K562 (cell line): ENCODE measurements around the gene DYDC1. TPM values are rescaled to one million over a fixed set of nuclear protein-coding genes. Genes with fewer than 3 reads are reported as not detected.
A peak's percentile ranks its signal among the peaks of the same experiment; 100 is the strongest.

Experiments
- HMG20A ChIP-seq: fragments of 450-650 bp; formaldehyde crosslinking; conservative IDR thresholded peaks from 2 replicates; pipeline ENCODE4 v1.4.0; 2020; ENCODE audit warnings: mild to moderate bottlenecking, mixed read lengths
- MCM2 ChIP-seq: fragments of 450-650 bp; IDR thresholded peaks from 2 replicates; pipeline ENCODE4 v1.6.1; 2017; ENCODE audit warnings: low read depth, mild to moderate bottlenecking
- NFXL1 ChIP-seq: fragments of 450-650 bp; formaldehyde crosslinking; IDR thresholded peaks from 2 replicates; pipeline ENCODE4 v1.4.0; 2021; ENCODE audit warnings: mild to moderate bottlenecking
- PPARD ChIP-seq: fragments of 250-450 bp; sonication (Bioruptor Pico); IDR thresholded peaks from 2 replicates; pipeline ENCODE4 v1.8.0; 2022; ENCODE audit warnings: inconsistent platforms, mild to moderate bottlenecking, moderate library complexity
- SMAD4 ChIP-seq: fragments of 250-450 bp; sonication (Bioruptor Pico); conservative IDR thresholded peaks from 2 replicates; pipeline ENCODE4 v1.8.0; 2021; ENCODE audit warnings: inconsistent platforms, mild to moderate bottlenecking, moderate library complexity
- SRSF9 ChIP-seq: fragments of 200-400 bp; formaldehyde crosslinking; IDR thresholded peaks from 2 replicates; pipeline ENCODE4 v1.6.1; 2017; ENCODE audit warnings: low read depth, low read length, borderline replicate concordance
- polyA plus RNA-seq, 8 experiments: library from polyadenylated mRNA; depleted of rRNA in 4 of 8; stranded (reverse) in 5 of 8; unstranded in 3 of 8; fragments of >200 nt; fragmentation: Nextera tagmentation in 2 of 8; fragmentation: Illumina TruSeq in 1 of 8; extraction: Ambion mirVana in 2 of 8; extraction: Trizol in 1 of 8; gene quantifications; 2 replicates each; pipeline versions ENCODE4 v1.2.1 to v1.2.3, GENCODE V29; 2011 to 2014; ENCODE audit warnings: inconsistent platforms in 1 of 8, missing spikeins in 1 of 8
- total RNA-seq, 7 experiments: library from RNA; depleted of rRNA in 6 of 7; stranded (reverse); fragments of >200 nt in 6 of 7; fragmentation: Illumina TruSeq in 2 of 7; extraction: Trizol in 2 of 7; gene quantifications; 2 replicates each; pipeline versions ENCODE4 v1.2.1 to v1.2.3, GENCODE V29; 2011 to 2021; ENCODE audit warnings: low replicate concordance in 1 of 7
- TF ChIP-seq, protein P1 (sequence below), 2 experiments: IDR thresholded peaks; 2 replicates each; pipeline ENCODE4 v1.6.1; 2012; ENCODE audit warnings: improper control_type of control experiment in 2 of 2, low read depth in 2 of 2, low read length in 2 of 2, borderline replicate concordance in 1 of 2
- TF ChIP-seq, protein P2 (sequence below): sonication (generic); formaldehyde crosslinking; IDR thresholded peaks from 2 replicates; pipeline ENCODE4 v1.8.1; 2023; ENCODE audit warnings: missing genetic modification reagents, mild to moderate bottlenecking, borderline replicate concordance
- TF ChIP-seq, protein P3 (sequence below), 2 experiments: fragments of 450-650 bp; conservative IDR thresholded peaks; 2 replicates each; pipeline ENCODE4 v1.6.1; 2017; ENCODE audit warnings: mild to moderate bottlenecking in 2 of 2, moderate library complexity in 2 of 2
- TF ChIP-seq, protein P4 (sequence below): fragments of 250-450 bp; sonication (Bioruptor Pico); IDR thresholded peaks from 2 replicates; pipeline ENCODE4 v1.5.0; 2020; ENCODE audit warnings: mild to moderate bottlenecking, borderline replicate concordance
- TF ChIP-seq, protein P5 (sequence below): sonication (generic); formaldehyde crosslinking; IDR thresholded peaks from 2 replicates; pipeline ENCODE4 v1.5.0; 2020; ENCODE audit warnings: missing genetic modification reagents
- TF ChIP-seq, protein P6 (sequence below): fragments of 450-650 bp; conservative IDR thresholded peaks from 2 replicates; pipeline ENCODE4 v1.6.1; 2016; ENCODE audit warnings: missing genetic modification characterization, low read depth, mild to moderate bottlenecking, control low read depth, missing compliant biosample characterization

Gene DYDC1
- total and polyA plus RNA-seq, 9 of the 15 experiments (the other 6 are each of a cell fraction or from before 2014, with no cell fraction given): not detected

DNA sequence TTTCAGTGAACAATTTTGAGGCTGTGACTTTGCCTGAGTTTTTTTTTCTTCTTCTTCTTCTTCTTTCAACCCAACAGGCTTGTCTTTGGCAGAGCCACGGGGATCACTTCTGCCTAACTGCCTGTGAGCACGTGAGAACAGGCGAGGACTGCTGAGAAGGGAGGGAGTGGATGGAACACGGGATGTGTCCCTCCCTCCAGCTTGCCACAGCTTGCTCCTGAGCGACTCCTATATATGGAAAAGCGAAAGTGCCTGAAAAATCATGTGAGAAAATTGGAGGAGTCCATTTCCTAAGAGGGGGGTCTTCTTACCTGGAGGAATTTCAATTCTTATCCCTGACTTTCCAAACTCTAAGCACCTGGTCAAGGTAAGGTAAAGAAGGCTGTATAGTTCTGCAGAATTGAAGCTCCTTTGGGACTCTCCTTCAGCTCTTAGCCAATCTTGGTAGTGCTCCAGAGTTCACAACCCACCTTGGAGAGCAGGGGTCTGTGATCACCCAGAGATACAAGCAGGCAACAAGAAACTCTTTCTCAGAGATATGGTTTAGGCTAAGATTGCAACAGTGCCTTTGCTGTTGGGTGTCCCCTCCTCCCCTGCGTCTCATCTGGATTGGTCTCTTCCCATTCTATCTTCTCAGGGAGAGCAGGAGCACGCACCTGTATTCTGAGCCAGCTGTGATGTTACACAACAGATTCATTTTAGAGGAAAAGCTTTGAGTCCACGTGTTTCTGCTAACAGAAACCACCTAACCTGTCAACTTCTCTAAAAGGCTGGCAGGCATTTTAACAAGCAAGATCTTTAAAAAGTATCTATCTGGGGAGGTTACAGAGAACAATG is 66.9 kb downstream of the DYDC1 start, which contains the start of gene MAT1A (continued):
- TF ChIP-seq, protein P1, sequence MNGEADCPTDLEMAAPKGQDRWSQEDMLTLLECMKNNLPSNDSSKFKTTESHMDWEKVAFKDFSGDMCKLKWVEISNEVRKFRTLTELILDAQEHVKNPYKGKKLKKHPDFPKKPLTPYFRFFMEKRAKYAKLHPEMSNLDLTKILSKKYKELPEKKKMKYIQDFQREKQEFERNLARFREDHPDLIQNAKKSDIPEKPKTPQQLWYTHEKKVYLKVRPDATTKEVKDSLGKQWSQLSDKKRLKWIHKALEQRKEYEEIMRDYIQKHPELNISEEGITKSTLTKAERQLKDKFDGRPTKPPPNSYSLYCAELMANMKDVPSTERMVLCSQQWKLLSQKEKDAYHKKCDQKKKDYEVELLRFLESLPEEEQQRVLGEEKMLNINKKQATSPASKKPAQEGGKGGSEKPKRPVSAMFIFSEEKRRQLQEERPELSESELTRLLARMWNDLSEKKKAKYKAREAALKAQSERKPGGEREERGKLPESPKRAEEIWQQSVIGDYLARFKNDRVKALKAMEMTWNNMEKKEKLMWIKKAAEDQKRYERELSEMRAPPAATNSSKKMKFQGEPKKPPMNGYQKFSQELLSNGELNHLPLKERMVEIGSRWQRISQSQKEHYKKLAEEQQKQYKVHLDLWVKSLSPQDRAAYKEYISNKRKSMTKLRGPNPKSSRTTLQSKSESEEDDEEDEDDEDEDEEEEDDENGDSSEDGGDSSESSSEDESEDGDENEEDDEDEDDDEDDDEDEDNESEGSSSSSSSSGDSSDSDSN (IDR thresholded peaks at IDR 0.05; ENCODE audit: borderline replicate concordance in 1 of 2, low read depth in 2 of 2, low read length in 2 of 2): no peak
- TF ChIP-seq, protein P2, sequence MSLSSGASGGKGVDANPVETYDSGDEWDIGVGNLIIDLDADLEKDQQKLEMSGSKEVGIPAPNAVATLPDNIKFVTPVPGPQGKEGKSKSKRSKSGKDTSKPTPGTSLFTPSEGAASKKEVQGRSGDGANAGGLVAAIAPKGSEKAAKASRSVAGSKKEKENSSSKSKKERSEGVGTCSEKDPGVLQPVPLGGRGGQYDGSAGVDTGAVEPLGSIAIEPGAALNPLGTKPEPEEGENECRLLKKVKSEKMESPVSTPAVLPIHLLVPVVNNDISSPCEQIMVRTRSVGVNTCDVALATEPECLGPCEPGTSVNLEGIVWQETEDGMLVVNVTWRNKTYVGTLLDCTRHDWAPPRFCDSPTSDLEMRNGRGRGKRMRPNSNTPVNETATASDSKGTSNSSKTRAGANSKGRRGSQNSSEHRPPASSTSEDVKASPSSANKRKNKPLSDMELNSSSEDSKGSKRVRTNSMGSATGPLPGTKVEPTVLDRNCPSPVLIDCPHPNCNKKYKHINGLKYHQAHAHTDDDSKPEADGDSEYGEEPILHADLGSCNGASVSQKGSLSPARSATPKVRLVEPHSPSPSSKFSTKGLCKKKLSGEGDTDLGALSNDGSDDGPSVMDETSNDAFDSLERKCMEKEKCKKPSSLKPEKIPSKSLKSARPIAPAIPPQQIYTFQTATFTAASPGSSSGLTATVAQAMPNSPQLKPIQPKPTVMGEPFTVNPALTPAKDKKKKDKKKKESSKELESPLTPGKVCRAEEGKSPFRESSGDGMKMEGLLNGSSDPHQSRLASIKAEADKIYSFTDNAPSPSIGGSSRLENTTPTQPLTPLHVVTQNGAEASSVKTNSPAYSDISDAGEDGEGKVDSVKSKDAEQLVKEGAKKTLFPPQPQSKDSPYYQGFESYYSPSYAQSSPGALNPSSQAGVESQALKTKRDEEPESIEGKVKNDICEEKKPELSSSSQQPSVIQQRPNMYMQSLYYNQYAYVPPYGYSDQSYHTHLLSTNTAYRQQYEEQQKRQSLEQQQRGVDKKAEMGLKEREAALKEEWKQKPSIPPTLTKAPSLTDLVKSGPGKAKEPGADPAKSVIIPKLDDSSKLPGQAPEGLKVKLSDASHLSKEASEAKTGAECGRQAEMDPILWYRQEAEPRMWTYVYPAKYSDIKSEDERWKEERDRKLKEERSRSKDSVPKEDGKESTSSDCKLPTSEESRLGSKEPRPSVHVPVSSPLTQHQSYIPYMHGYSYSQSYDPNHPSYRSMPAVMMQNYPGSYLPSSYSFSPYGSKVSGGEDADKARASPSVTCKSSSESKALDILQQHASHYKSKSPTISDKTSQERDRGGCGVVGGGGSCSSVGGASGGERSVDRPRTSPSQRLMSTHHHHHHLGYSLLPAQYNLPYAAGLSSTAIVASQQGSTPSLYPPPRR (CRISPR knock-in tag): no peak
- TF ChIP-seq HMG20A (no peak), SMAD4 (CRISPR knock-in tag) (no peak), PPARD (no peak), SRSF9 (no peak), MCM2 (no peak), NFXL1 (CRISPR knock-in tag) (no peak)
- TF ChIP-seq, protein P3, sequence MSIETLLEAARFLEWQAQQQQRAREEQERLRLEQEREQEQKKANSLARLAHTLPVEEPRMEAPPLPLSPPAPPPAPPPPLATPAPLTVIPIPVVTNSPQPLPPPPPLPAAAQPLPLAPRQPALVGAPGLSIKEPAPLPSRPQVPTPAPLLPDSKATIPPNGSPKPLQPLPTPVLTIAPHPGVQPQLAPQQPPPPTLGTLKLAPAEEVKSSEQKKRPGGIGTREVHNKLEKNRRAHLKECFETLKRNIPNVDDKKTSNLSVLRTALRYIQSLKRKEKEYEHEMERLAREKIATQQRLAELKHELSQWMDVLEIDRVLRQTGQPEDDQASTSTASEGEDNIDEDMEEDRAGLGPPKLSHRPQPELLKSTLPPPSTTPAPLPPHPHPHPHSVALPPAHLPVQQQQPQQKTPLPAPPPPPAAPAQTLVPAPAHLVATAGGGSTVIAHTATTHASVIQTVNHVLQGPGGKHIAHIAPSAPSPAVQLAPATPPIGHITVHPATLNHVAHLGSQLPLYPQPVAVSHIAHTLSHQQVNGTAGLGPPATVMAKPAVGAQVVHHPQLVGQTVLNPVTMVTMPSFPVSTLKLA (conservative IDR thresholded peaks at IDR 0.05): no peak
- TF ChIP-seq, protein P4, sequence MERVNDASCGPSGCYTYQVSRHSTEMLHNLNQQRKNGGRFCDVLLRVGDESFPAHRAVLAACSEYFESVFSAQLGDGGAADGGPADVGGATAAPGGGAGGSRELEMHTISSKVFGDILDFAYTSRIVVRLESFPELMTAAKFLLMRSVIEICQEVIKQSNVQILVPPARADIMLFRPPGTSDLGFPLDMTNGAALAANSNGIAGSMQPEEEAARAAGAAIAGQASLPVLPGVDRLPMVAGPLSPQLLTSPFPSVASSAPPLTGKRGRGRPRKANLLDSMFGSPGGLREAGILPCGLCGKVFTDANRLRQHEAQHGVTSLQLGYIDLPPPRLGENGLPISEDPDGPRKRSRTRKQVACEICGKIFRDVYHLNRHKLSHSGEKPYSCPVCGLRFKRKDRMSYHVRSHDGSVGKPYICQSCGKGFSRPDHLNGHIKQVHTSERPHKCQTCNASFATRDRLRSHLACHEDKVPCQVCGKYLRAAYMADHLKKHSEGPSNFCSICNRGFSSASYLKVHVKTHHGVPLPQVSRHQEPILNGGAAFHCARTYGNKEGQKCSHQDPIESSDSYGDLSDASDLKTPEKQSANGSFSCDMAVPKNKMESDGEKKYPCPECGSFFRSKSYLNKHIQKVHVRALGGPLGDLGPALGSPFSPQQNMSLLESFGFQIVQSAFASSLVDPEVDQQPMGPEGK (CRISPR knock-in tag): no peak
- TF ChIP-seq, protein P5, sequence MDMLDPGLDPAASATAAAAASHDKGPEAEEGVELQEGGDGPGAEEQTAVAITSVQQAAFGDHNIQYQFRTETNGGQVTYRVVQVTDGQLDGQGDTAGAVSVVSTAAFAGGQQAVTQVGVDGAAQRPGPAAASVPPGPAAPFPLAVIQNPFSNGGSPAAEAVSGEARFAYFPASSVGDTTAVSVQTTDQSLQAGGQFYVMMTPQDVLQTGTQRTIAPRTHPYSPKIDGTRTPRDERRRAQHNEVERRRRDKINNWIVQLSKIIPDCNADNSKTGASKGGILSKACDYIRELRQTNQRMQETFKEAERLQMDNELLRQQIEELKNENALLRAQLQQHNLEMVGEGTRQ (CRISPR knock-in tag): peak; percentile 8; the same call in 1 of the 2 replicates
- TF ChIP-seq, protein P6, sequence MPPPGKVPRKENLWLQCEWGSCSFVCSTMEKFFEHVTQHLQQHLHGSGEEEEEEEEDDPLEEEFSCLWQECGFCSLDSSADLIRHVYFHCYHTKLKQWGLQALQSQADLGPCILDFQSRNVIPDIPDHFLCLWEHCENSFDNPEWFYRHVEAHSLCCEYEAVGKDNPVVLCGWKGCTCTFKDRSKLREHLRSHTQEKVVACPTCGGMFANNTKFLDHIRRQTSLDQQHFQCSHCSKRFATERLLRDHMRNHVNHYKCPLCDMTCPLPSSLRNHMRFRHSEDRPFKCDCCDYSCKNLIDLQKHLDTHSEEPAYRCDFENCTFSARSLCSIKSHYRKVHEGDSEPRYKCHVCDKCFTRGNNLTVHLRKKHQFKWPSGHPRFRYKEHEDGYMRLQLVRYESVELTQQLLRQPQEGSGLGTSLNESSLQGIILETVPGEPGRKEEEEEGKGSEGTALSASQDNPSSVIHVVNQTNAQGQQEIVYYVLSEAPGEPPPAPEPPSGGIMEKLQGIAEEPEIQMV (tag): no peak
